ENCODE results near the gene AFF2.

Gene AFF2

GRCh38 chrX:148856505-148856904 is 356.1 kb downstream of the AFF2 start:
- no peak overlapping the region for H2BK5ac ChIP-seq (ENCODE audit: low read length)
- no peak overlapping the region for H3K18ac ChIP-seq (ENCODE audit: low read length)

DNA sequence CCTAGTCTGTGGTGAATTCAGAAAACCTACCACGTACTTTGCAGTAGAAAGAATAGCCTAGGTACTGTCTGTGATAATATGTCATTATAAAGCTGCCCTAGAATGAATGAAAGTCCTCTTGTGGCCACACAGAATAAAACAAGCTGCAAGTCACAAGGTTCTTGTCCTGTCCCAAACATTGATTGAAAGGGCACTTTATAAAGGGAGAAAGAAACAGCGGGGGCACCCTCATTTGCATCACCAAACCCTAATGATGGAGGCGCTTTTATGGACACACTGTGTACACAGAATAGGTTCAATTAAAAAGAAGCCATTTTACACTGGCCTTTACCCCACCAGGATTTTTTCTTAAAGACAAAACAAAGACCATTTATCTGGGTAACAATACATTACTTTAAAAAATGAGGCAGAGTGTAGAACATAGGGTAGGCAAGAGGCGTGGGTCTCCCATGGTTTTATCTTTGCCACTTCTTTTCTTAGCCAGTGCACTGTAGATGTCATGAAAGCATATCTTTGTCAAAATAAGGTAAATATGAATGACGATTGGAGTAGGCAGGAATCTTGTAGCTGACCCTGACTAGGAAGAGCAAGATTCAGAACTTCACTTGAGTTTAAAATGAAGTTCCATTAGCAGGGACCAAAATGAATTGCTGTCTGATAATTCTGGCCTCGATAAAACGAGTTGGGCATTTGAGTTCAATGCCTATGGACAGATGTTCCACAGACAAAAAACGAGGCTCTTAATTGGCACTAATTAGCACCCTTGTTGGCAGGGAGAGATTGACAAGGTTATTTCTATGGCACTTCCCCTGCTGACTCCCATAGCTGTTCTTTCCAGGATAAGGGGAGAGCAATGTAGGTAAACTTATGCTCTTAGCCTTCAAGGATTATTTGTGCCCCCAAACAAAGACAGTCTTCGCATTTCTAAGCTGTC is 365.1 kb downstream of the AFF2 start:
- Histone ChIP-seq H3K9ac (ENCODE audit: low read depth, low read length, poor library complexity) (no peak overlapping the region), H4K8ac (ENCODE audit: low read depth, low read length) (no peak overlapping the region), H3K27me3 (ENCODE audit: control insufficient read depth in 3 of 3, insufficient read depth in 3 of 3, low read depth in 1 of 3, low read length in 3 of 3) (no peaks in the 10 kb centered on the region), H3K4me2 (ENCODE audit: insufficient read depth, low read length, poor library complexity, severe bottlenecking) (peak overlapping the region; percentile 11), H3K4me1 (ENCODE audit: control insufficient read depth in 2 of 2, insufficient read depth in 1 of 2, low read depth in 1 of 2, low read length in 2 of 2) (peaks cover 0 to 2% of the 10 kb centered on the region in 2 donors), H3K23ac (ENCODE audit: low read depth, low read length, poor library complexity) (no peak overlapping the region), H3K9me3 (replicated peaks in 1 of 2; ENCODE audit: control insufficient read depth in 2 of 2, insufficient read depth in 1 of 2, low read depth in 1 of 2, low read length in 2 of 2) (no peaks in the 10 kb centered on the region), H3K4ac (ENCODE audit: low read length) (no peak overlapping the region), H3K14ac (ENCODE audit: low read length) (no peak overlapping the region), H2BK5ac (ENCODE audit: low read length) (no peak overlapping the region), H3K18ac (ENCODE audit: low read length) (no peak overlapping the region), H2AK5ac (ENCODE audit: low read depth, low read length) (no peak overlapping the region), H3K79me1 (ENCODE audit: low read depth, low read length) (no peaks in the 10 kb centered on the region), H2BK12ac (ENCODE audit: low read length) (no peak overlapping the region), H4K91ac (ENCODE audit: low read depth, low read length, poor library complexity) (no peak overlapping the region), H3K27ac (replicated peaks; ENCODE audit: low read length) (peak overlapping the region; percentile 90), H3K4me3 (ENCODE audit: low read length in 2 of 2) (no peak overlapping the region), H2BK15ac (ENCODE audit: low read length) (no peak overlapping the region), H2AFZ (ENCODE audit: low read length) (no peak overlapping the region), H3K36me3 (replicated peaks in 1 of 2; ENCODE audit: control insufficient read depth in 2 of 2, insufficient read depth in 2 of 2, low read length in 2 of 2) (no peaks in the 10 kb centered on the region), H2BK120ac (ENCODE audit: low read depth, low read length) (no peak overlapping the region)
- WGBS, 2 donors (ENCODE audit: extremely low coverage in 2 of 2, insufficient read length in 2 of 2, insufficient replicate concordance in 1 of 2), result no CpG with 5 or more reads among the region's 9 CpGs
- DNase-seq (ENCODE audit: low spot score), result peak; percentile 43

More at GRCh38 chrX:148856505-148856904, 356.1 kb downstream of the AFF2 start:
- Histone ChIP-seq H2BK15ac (ENCODE audit: low read length) (no peak overlapping the region), H2AK5ac (ENCODE audit: low read depth, low read length) (no peak overlapping the region), H3K9me3 (replicated peaks in 1 of 2; ENCODE audit: control insufficient read depth in 2 of 2, insufficient read depth in 1 of 2, low read depth in 1 of 2, low read length in 2 of 2) (no peaks in the 10 kb centered on the region), H3K14ac (ENCODE audit: low read length) (no peak overlapping the region), H2AFZ (ENCODE audit: low read length) (no peak overlapping the region), H4K8ac (ENCODE audit: low read depth, low read length) (no peak overlapping the region), H3K79me1 (ENCODE audit: low read depth, low read length) (no peaks in the 10 kb centered on the region), H3K23ac (ENCODE audit: low read depth, low read length, poor library complexity) (no peak overlapping the region), H3K27me3 (ENCODE audit: control insufficient read depth in 3 of 3, insufficient read depth in 3 of 3, low read depth in 1 of 3, low read length in 3 of 3) (peaks cover 0 to 3% (median 0%) of the 10 kb centered on the region in 3 experiments), H2BK120ac (ENCODE audit: low read depth, low read length) (no peak overlapping the region), H4K91ac (ENCODE audit: low read depth, low read length, poor library complexity) (no peak overlapping the region), H3K4me2 (ENCODE audit: insufficient read depth, low read length, poor library complexity, severe bottlenecking) (no peak overlapping the region), H2BK12ac (ENCODE audit: low read length) (no peak overlapping the region), H3K4me3 (ENCODE audit: low read length in 2 of 2) (no peak overlapping the region), H3K4ac (ENCODE audit: low read length) (no peak overlapping the region), H3K9ac (ENCODE audit: low read depth, low read length, poor library complexity) (no peak overlapping the region), H3K27ac (replicated peaks; ENCODE audit: low read length) (no peak overlapping the region), H3K36me3 (replicated peaks in 1 of 2; ENCODE audit: control insufficient read depth in 2 of 2, insufficient read depth in 2 of 2, low read length in 2 of 2) (no peaks in the 10 kb centered on the region), H3K4me1 (ENCODE audit: control insufficient read depth in 2 of 2, insufficient read depth in 1 of 2, low read depth in 1 of 2, low read length in 2 of 2) (peaks cover 0 to 5% of the 10 kb centered on the region in 2 donors)
- no peak for DNase-seq (ENCODE audit: low spot score)
- WGBS, 2 donors (ENCODE audit: extremely low coverage in 2 of 2, insufficient read length in 2 of 2, insufficient replicate concordance in 1 of 2), result no CpG with 5 or more reads among the region's 1 CpG

GRCh38 chrX:148867596-148867995 is 367.2 kb downstream of the AFF2 start:
- Histone ChIP-seq H2BK12ac (ENCODE audit: low read length) (no peak overlapping the region), H3K23ac (ENCODE audit: low read depth, low read length, poor library complexity) (no peak overlapping the region), H3K4me3 (ENCODE audit: low read length in 2 of 2) (no peak overlapping the region), H3K9ac (ENCODE audit: low read depth, low read length, poor library complexity) (no peak overlapping the region), H3K18ac (ENCODE audit: low read length) (no peak overlapping the region), H2BK5ac (ENCODE audit: low read length) (no peak overlapping the region), H2AK5ac (ENCODE audit: low read depth, low read length) (no peak overlapping the region), H3K79me1 (ENCODE audit: low read depth, low read length) (no peaks in the 10 kb centered on the region), H2BK15ac (ENCODE audit: low read length) (no peak overlapping the region), H2BK120ac (ENCODE audit: low read depth, low read length) (no peak overlapping the region), H4K91ac (ENCODE audit: low read depth, low read length, poor library complexity) (no peak overlapping the region), H3K4ac (ENCODE audit: low read length) (no peak overlapping the region), H4K8ac (ENCODE audit: low read depth, low read length) (no peak overlapping the region), H3K27me3 (ENCODE audit: control insufficient read depth in 3 of 3, insufficient read depth in 3 of 3, low read depth in 1 of 3, low read length in 3 of 3) (no peaks in the 10 kb centered on the region), H3K9me3 (replicated peaks in 1 of 2; ENCODE audit: control insufficient read depth in 2 of 2, insufficient read depth in 1 of 2, low read depth in 1 of 2, low read length in 2 of 2) (no peaks in the 10 kb centered on the region), H3K36me3 (replicated peaks in 1 of 2; ENCODE audit: control insufficient read depth in 2 of 2, insufficient read depth in 2 of 2, low read length in 2 of 2) (no peaks in the 10 kb centered on the region), H3K14ac (ENCODE audit: low read length) (no peak overlapping the region), H2AFZ (ENCODE audit: low read length) (no peak overlapping the region), H3K4me1 (ENCODE audit: control insufficient read depth in 2 of 2, insufficient read depth in 1 of 2, low read depth in 1 of 2, low read length in 2 of 2) (peaks cover 0 to 2% of the 10 kb centered on the region in 2 donors), H3K27ac (replicated peaks; ENCODE audit: low read length) (no peak overlapping the region), H3K4me2 (ENCODE audit: insufficient read depth, low read length, poor library complexity, severe bottlenecking) (no peak overlapping the region)
- DNase-seq (ENCODE audit: low spot score), result no peak
- WGBS, 2 donors (ENCODE audit: extremely low coverage in 2 of 2, insufficient read length in 2 of 2, insufficient replicate concordance in 1 of 2), result no CpG with 5 or more reads among the region's 2 CpGs

GRCh38 chrX:148871422-148872160 is 371.2 kb downstream of the AFF2 start:
- Histone ChIP-seq H3K18ac (ENCODE audit: low read length) (no peak overlapping the region), H2BK5ac (ENCODE audit: low read length) (no peak overlapping the region), H3K14ac (ENCODE audit: low read length) (no peak overlapping the region), H3K9me3 (replicated peaks in 1 of 2; ENCODE audit: control insufficient read depth in 2 of 2, insufficient read depth in 1 of 2, low read depth in 1 of 2, low read length in 2 of 2) (no peaks in the 10 kb centered on the region), H3K36me3 (replicated peaks in 1 of 2; ENCODE audit: control insufficient read depth in 2 of 2, insufficient read depth in 2 of 2, low read length in 2 of 2) (no peaks in the 10 kb centered on the region), H2BK120ac (ENCODE audit: low read depth, low read length) (no peak overlapping the region), H3K9ac (ENCODE audit: low read depth, low read length, poor library complexity) (no peak overlapping the region), H2AFZ (ENCODE audit: low read length) (no peak overlapping the region), H2BK15ac (ENCODE audit: low read length) (no peak overlapping the region), H4K91ac (ENCODE audit: low read depth, low read length, poor library complexity) (no peak overlapping the region), H3K4me3 (ENCODE audit: low read length in 2 of 2) (no peak overlapping the region), H4K8ac (ENCODE audit: low read depth, low read length) (no peak overlapping the region), H2BK12ac (ENCODE audit: low read length) (no peak overlapping the region), H3K23ac (ENCODE audit: low read depth, low read length, poor library complexity) (no peak overlapping the region), H3K27ac (replicated peaks; ENCODE audit: low read length) (no peak overlapping the region), H3K4me2 (ENCODE audit: insufficient read depth, low read length, poor library complexity, severe bottlenecking) (no peak overlapping the region), H3K79me1 (ENCODE audit: low read depth, low read length) (no peaks in the 10 kb centered on the region), H2AK5ac (ENCODE audit: low read depth, low read length) (no peak overlapping the region), H3K27me3 (ENCODE audit: control insufficient read depth in 3 of 3, insufficient read depth in 3 of 3, low read depth in 1 of 3, low read length in 3 of 3) (no peaks in the 10 kb centered on the region), H3K4ac (ENCODE audit: low read length) (no peak overlapping the region), H3K4me1 (ENCODE audit: control insufficient read depth in 2 of 2, insufficient read depth in 1 of 2, low read depth in 1 of 2, low read length in 2 of 2) (no peaks in the 10 kb centered on the region)
- no CpG with 5 or more reads among the region's 7 CpGs for WGBS, 2 donors (ENCODE audit: extremely low coverage in 2 of 2, insufficient read length in 2 of 2, insufficient replicate concordance in 1 of 2)
- DNase-seq (ENCODE audit: low spot score), result no peak

All from neuronal stem cell (in vitro differentiated cells).